ENCODE results near the gene NFIB.

DNA sequence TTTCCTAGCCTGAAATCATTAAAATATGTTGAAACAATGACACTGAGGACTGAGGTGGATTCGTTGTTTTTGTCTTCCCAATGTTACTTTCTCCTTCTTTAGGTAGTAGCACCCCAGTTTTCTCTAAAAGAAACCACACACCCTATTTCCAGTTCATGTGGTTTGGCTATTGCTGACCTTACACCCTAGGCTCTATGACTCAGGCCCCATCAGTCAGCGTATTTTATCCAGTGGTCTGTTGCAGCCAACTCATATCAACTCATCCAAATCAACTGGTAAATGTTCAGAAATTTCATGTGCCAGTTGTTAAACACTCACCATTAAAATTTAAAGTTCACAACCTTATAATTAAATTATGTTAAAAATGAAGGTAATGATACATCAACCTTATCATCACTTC lies 44.6 kb upstream of the NFIB start:
- TF ChIP-seq GTF2F1 (IDR thresholded peaks at IDR 0.05; ENCODE audit: borderline replicate concordance, low read depth, low read length) = no peak
- TF ChIP-seq, protein P1, sequence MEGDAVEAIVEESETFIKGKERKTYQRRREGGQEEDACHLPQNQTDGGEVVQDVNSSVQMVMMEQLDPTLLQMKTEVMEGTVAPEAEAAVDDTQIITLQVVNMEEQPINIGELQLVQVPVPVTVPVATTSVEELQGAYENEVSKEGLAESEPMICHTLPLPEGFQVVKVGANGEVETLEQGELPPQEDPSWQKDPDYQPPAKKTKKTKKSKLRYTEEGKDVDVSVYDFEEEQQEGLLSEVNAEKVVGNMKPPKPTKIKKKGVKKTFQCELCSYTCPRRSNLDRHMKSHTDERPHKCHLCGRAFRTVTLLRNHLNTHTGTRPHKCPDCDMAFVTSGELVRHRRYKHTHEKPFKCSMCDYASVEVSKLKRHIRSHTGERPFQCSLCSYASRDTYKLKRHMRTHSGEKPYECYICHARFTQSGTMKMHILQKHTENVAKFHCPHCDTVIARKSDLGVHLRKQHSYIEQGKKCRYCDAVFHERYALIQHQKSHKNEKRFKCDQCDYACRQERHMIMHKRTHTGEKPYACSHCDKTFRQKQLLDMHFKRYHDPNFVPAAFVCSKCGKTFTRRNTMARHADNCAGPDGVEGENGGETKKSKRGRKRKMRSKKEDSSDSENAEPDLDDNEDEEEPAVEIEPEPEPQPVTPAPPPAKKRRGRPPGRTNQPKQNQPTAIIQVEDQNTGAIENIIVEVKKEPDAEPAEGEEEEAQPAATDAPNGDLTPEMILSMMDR (IDR thresholded peaks at IDR 0.05; ENCODE audit: control extremely low read depth in 1 of 3, insufficient read depth in 1 of 3, low read depth in 1 of 3, low read length in 3 of 3) = no peak
- no peak for TF ChIP-seq PHF8 (conservative IDR thresholded peaks at IDR 0.05; ENCODE audit: low read depth, low read length)
- TF ChIP-seq POLR2A (IDR thresholded peaks at IDR 0.05; ENCODE audit: control extremely low read depth in 1 of 2, low read depth in 2 of 2, low read length in 2 of 2) = no peak
- TF ChIP-seq ATF3 (IDR thresholded peaks at IDR 0.05; ENCODE audit: insufficient read depth, low read depth, low read length) = no peak
- no peak for TF ChIP-seq EZH2 (IDR thresholded peaks at IDR 0.05; ENCODE audit: low read depth, low read length, severe bottlenecking)
- no peak for TF ChIP-seq SUZ12 (IDR thresholded peaks at IDR 0.05; ENCODE audit: low read length)
- TF ChIP-seq CEBPB (IDR thresholded peaks at IDR 0.05; ENCODE audit: low read depth, low read length) = no peak
